Right cardiac atrium (tissue), 5 donors: ENCODE data around the gene ANKRD33. TPM values are rescaled to one million over a fixed set of nuclear protein-coding genes. Genes with fewer than 3 reads are reported as not detected.

Source experiments
- ATAC-seq, 2 donors: fragments of 200-7000 bp; cut with Tn5 transposase; one replicate each; pipeline versions ENCODE4 v1.8.0 to v1.9.1; 2020; ENCODE audit warnings: moderate library complexity in 2 of 2, mild to moderate bottlenecking in 1 of 2
- DNase-seq, 3 donors: peaks; one replicate each; pipeline ENCODE4 v3.0.0-alpha.2; 2020
- H3K27ac ChIP-seq: one replicate; pipeline ENCODE4 v1.5.1; 2013; ENCODE audit warnings: mild to moderate bottlenecking, low read length, control low read depth, moderate library complexity
- H3K27me3 ChIP-seq: one replicate; pipeline ENCODE4 v1.6.1; 2013; ENCODE audit not compliant: control insufficient read depth, insufficient read depth
- H3K4me1 ChIP-seq: one replicate; pipeline ENCODE4 v1.6.1; 2013; ENCODE audit warnings: low read length; ENCODE audit not compliant: control insufficient read depth, insufficient read depth
- H3K4me3 ChIP-seq: one replicate; pipeline ENCODE4 v1.5.1; 2013; ENCODE audit warnings: low read length, control low read depth
- H3K9me3 ChIP-seq: one replicate; pipeline ENCODE4 v1.6.1; 2013; ENCODE audit warnings: low read length; ENCODE audit not compliant: control insufficient read depth
- WGBS: extraction: QIAGEN DNeasy Blood & Tissue Kit; methylation state at CpG from one replicate; pipeline ENCODE4 v1.1.7; 2013; 5-methylcytosine and 5-hydroxymethylcytosine counted together
- intact Hi-C, 4 donors: fragments of 100-400 bp; cut with DNase I; formaldehyde crosslinking; loops; one replicate each; pipeline versions ENCODE4 v1.11.0 to v1.14.0; 2022 to 2023
- polyA plus RNA-seq: library from polyadenylated mRNA; stranded (reverse); fragments of 200-250 nt; gene quantifications from one replicate; pipeline ENCODE4 v1.2.3, GENCODE V29; 2013
- total RNA-seq, 4 donors: library from RNA; stranded (reverse); fragmentation: NEBNext Ultra II Directional; extraction: Animal tissue kit (Norgen Biotek cat#: 25700); gene quantifications; one replicate each; pipeline ENCODE4 v1.2.1, GENCODE V29; 2021
- donor health status: healthy with polysubstance abuse.
- donor health status: DM: no; HTN: yes; CAD: no.
- donor health status: DM: no; HTN: no; CAD: no.
- donor health status: DM: no; HTN: yes; CAD: no; lungs with severe emphysema.
- donor health status: DM: yes; HTN: yes; CAD: no.

ANKRD33 gene
- total and polyA plus RNA-seq, 5 donors: not detected

- H3K27ac ChIP-seq: peak overlapping the region; percentile 86
- H3K4me3 ChIP-seq: no peak overlapping the region
- ATAC-seq (peak; percentile 52 to 60), DNase-seq (peak; percentile 66 to 83 (median 72))
- H3K27me3 ChIP-seq: no peaks in the 10 kb centered on the region
- intact Hi-C loops: no loop called here
- H3K4me1 ChIP-seq: peaks cover 18% of the 10 kb centered on the region
- WGBS: 50% methylated on average over 16 of the region's 16 CpGs
- no peaks in the 10 kb centered on the region for H3K9me3 ChIP-seq
These were observed 35.0 kb downstream of the ANKRD33 start for GRCh38 chr12:51922762-51923505.

- H3K4me1 ChIP-seq: peaks cover 18% of the 10 kb centered on the region
- H3K27me3 ChIP-seq: no peaks in the 10 kb centered on the region
- peak overlapping the region; percentile 10 for H3K4me3 ChIP-seq
- no peaks in the 10 kb centered on the region for H3K9me3 ChIP-seq
- intact Hi-C loops: no loop called here
- ATAC-seq (peak; percentile 72 to 73), DNase-seq (peak; percentile 74 to 92 (median 91))
- WGBS: 26% methylated on average over 31 of the region's 31 CpGs
- peak overlapping the region; percentile 86 for H3K27ac ChIP-seq
These were observed 35.8 kb downstream of the ANKRD33 start for GRCh38 chr12:51923506-51924365.

- intact Hi-C loops: no loop called here
- peaks cover 18% of the 10 kb centered on the region for H3K4me1 ChIP-seq
- WGBS: 86% methylated on average over 5 of the region's 5 CpGs
These were observed 36.8 kb downstream of the ANKRD33 start for GRCh38 chr12:51924551-51925319.

GRCh38 chr12:51925346-51926063, 37.6 kb downstream of the ANKRD33 start:
- no peaks in the 10 kb centered on the region for H3K9me3 ChIP-seq
- DNase-seq (no peak), ATAC-seq (peak in 1 of 2 donors; percentile 3)
- intact Hi-C loops: no loop called here
- peak overlapping the region; percentile 63 for H3K27ac ChIP-seq
- peaks cover 18% of the 10 kb centered on the region for H3K4me1 ChIP-seq
- 48% methylated on average over 3 of the region's 3 CpGs for WGBS
- no peaks in the 10 kb centered on the region for H3K27me3 ChIP-seq
- H3K4me3 ChIP-seq: no peak overlapping the region

More at GRCh38 chr12:51924551-51925319, 36.8 kb downstream of the ANKRD33 start:
- peak overlapping the region; percentile 5 for H3K27ac ChIP-seq
- H3K27me3 ChIP-seq: no peaks in the 10 kb centered on the region
- no peaks in the 10 kb centered on the region for H3K9me3 ChIP-seq
- DNase-seq (no peak), ATAC-seq (no peak)
- no peak overlapping the region for H3K4me3 ChIP-seq

- ATAC-seq (peak; percentile 43 to 80), DNase-seq (peak; percentile 53 to 76 (median 71))
- Histone ChIP-seq H3K4me1 (peaks cover 18% of the 10 kb centered on the region), H3K4me3 (no peak overlapping the region), H3K27me3 (no peaks in the 10 kb centered on the region), H3K9me3 (no peaks in the 10 kb centered on the region), H3K27ac (peak overlapping the region; percentile 78)
- intact Hi-C loops: no loop called here
- 48% methylated on average over 8 of the region's 8 CpGs for WGBS
These were observed 38.2 kb downstream of the ANKRD33 start for GRCh38 chr12:51926064-51926632.

- H3K27ac ChIP-seq: peak overlapping the region; percentile 55
- no peak overlapping the region for H3K4me3 ChIP-seq
- H3K9me3 ChIP-seq: no peaks in the 10 kb centered on the region
- DNase-seq: peak in 1 of 3 donors; percentile 64
- WGBS: 95% methylated on average over 2 of the region's 2 CpGs
- intact Hi-C loops: no loop called here
- H3K4me1 ChIP-seq: peaks cover 18% of the 10 kb centered on the region
- no peak for ATAC-seq
- H3K27me3 ChIP-seq: no peaks in the 10 kb centered on the region
These were observed 38.8 kb downstream of the ANKRD33 start for GRCh38 chr12:51926718-51927117.

- no peaks in the 10 kb centered on the region for H3K27me3 ChIP-seq
- WGBS: 63% methylated on average over 5 of the region's 5 CpGs
- no peak overlapping the region for H3K27ac ChIP-seq
- DNase-seq (no peak), ATAC-seq (no peak)
- intact Hi-C loops: no loop called here
- H3K4me3 ChIP-seq: no peak overlapping the region
- H3K9me3 ChIP-seq: no peaks in the 10 kb centered on the region
- H3K4me1 ChIP-seq: no peaks in the 10 kb centered on the region
These were observed 44.5 kb downstream of the ANKRD33 start for GRCh38 chr12:51932218-51933076.

GRCh38 chr12:51934080-51934479, 46.2 kb downstream of the ANKRD33 start:
- Histone ChIP-seq H3K27ac (no peak overlapping the region), H3K4me3 (no peak overlapping the region), H3K27me3 (no peaks in the 10 kb centered on the region), H3K4me1 (no peaks in the 10 kb centered on the region), H3K9me3 (no peaks in the 10 kb centered on the region)
- ATAC-seq (no peak), DNase-seq (no peak)
- intact Hi-C loops: no loop called here
- WGBS: 95% methylated on average over 4 of the region's 4 CpGs

GRCh38 chr12:51937926-51938325, 50.0 kb downstream of the ANKRD33 start:
- no peak overlapping the region for H3K27ac ChIP-seq
- DNase-seq (no peak), ATAC-seq (no peak)
- no peaks in the 10 kb centered on the region for H3K9me3 ChIP-seq
- intact Hi-C loops: no loop called here
- no peaks in the 10 kb centered on the region for H3K27me3 ChIP-seq
- no peak overlapping the region for H3K4me3 ChIP-seq
- 67% methylated on average over 2 of the region's 2 CpGs for WGBS
- H3K4me1 ChIP-seq: peaks cover 5% of the 10 kb centered on the region
